Rectal smooth muscle tissue (tissue), 1 donor: ENCODE results near the gene KPNA1.

Experiments
- H3K27ac ChIP-seq: one replicate; pipeline ENCODE4 v1.7.0; 2013; ENCODE audit warnings: low read depth, low read length, inconsistent platforms
- H3K27me3 ChIP-seq: one replicate; pipeline ENCODE4 v1.7.0; 2013; ENCODE audit warnings: low read length; ENCODE audit not compliant: control insufficient read depth, insufficient read depth
- H3K36me3 ChIP-seq: one replicate; pipeline ENCODE4 v1.7.0; 2013; ENCODE audit warnings: low read length; ENCODE audit not compliant: control insufficient read depth, insufficient read depth
- H3K4me1 ChIP-seq: one replicate; pipeline ENCODE4 v1.7.0; 2013; ENCODE audit warnings: low read length; ENCODE audit not compliant: control insufficient read depth, insufficient read depth
- H3K4me3 ChIP-seq: one replicate; pipeline ENCODE4 v1.7.0; 2013; ENCODE audit warnings: low read length
- H3K9ac ChIP-seq: one replicate; pipeline ENCODE4 v1.7.0; 2013; ENCODE audit warnings: low read length

Gene KPNA1

GRCh38 chr3:122421101-122421500 lies 93.6 kb downstream of the KPNA1 start:
- Histone ChIP-seq H3K4me3 (no peak overlapping the region), H3K4me1 (no peaks in the 10 kb centered on the region), H3K36me3 (peaks cover 7% of the 10 kb centered on the region), H3K9ac (no peak overlapping the region), H3K27ac (no peak overlapping the region), H3K27me3 (no peaks in the 10 kb centered on the region)

DNA sequence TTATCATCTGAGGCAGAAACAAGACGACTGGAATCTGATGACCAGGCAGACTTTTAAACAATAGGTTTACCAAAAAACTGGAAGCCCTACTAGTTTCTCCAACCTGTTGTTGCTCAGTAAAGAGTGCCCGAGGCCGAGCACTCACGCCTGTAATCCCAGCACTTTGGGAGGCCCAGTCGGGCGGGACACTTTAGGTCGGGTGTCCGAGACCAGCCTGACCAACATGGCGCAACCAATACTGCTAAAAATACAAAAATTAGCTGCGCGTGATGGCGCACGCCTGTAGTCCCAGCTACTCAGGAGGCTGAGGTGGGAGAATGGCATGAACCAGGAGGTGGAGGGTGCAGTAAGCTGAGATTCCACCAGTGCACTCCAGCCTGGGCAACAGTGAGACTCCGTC lies 97.8 kb downstream of the KPNA1 start:
- no peaks in the 10 kb centered on the region for H3K36me3 ChIP-seq
- H3K27ac ChIP-seq, result no peak overlapping the region
- H3K4me1 ChIP-seq, result peaks cover 5% of the 10 kb centered on the region
- H3K27me3 ChIP-seq, result no peaks in the 10 kb centered on the region
- H3K9ac ChIP-seq, result no peak overlapping the region
- H3K4me3 ChIP-seq, result peak overlapping the region; percentile 97

DNA sequence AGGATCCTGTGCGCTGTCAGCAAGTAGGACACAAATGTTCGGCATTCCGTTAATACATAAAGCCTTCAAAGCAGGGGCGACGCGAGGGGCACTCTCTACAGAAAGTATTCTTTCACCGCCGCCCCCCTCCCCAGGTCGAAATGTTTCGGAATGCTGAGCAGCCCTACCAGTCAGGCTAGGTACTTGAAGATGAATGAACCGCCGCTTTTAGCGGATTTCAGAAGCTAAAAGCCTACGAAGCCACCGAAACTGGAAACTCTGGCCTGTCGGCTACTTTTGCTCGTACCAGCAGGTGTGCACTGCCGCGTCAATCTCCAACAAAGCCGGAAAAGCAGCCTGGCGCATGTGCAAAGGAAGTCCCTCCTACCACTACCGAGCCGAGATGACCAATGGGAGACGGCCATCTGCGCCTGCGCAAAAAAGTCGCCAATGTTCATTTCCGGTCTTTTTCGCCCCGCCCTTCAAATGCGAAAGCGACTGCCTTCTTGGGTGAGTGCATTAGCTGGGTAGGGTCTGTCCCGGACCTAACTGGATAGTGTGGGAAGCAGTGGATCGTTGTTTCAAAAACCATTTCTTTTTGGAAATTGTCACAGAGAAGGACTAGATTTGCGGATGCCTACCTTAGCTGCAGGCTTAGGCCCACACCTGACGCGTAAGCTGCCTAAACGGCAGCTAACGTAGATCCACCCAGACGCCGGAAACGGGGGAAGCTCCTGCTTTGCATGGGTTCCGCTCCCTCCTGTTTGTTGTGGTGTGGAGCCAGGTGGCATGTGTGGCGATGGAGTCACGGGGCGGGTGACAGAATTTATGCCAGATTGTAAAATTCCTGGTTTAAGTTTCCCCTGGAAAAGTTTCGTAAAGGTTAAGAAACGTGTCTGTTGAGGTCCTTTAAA lies 98.7 kb downstream of the KPNA1 start, which contains the start of gene WDR5B:
WDR5B (minus strand) TSS at position 301 of the 893 bp plus-strand sequence. CDS start 534 bp downstream, outside the sequence.
- Histone ChIP-seq H3K9ac (peak within 1 kb of the TSS; percentile 88), H3K4me3 (peak within 1 kb of the TSS; percentile 97), H3K27me3 (no peaks in the 10 kb centered on the region), H3K36me3 (no peaks in the 10 kb centered on the region), H3K4me1 (peaks cover 5% of the 10 kb centered on the region), H3K27ac (peak within 1 kb of the TSS; percentile 93)

DNA sequence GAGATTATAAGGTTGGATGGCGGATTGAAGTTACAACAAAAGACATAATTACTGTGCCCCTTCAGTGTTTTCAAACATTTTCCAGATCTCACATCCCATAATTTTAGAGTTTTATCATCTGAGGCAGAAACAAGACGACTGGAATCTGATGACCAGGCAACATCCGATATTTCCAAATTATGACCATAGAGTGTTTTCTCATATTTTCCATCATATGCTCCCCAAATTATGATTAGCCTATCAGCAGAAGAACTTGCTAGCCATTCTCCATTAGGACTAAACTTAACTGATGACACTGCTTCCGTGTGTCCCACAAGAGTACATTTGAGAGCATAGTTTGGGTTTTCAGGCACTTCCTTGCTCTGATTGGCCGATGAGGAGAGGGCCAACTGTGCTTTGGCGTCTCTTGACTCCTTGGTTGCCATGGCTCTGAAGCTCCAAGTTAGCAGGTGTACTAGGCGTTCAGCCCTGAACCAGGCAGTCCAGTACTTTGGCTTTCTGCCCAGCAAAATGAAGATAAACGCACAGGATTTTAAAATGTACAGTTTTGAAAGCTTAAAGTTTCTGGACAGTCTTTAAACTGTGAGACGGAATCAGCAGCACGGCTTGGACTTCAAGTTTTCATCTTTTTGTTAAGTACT lies 99.5 kb downstream of the KPNA1 start:
- Histone ChIP-seq H3K4me3 (peak overlapping the region; percentile 97), H3K4me1 (peaks cover 5% of the 10 kb centered on the region), H3K27ac (peak overlapping the region; percentile 93), H3K36me3 (peaks cover under 1% of the 10 kb centered on the region), H3K9ac (peak overlapping the region; percentile 66), H3K27me3 (no peaks in the 10 kb centered on the region)

DNA sequence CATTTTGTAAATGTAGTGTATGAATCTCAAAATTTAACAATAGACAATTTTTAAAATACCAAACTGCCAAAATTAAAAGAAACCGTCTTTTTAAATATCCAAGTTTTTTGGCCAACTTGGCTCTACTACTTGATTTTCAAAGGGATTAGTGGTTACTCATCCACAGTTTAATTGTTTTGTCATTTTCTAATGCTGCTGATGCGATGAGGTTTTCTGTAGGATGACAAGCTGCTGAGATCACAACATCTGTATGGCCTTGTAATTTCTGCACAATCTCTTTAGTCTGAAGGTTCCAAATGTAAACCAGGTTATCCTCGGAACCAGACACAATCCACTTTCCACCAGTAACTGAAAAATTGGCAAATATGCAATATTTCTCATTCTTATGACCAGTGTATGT lies 100.3 kb downstream of the KPNA1 start:
- Histone ChIP-seq H3K4me3 (no peak overlapping the region), H3K27ac (no peak overlapping the region), H3K27me3 (no peaks in the 10 kb centered on the region), H3K36me3 (peaks cover 3% of the 10 kb centered on the region), H3K4me1 (peaks cover 5% of the 10 kb centered on the region), H3K9ac (no peak overlapping the region)

GRCh38 chr3:122410639-122411038 lies 104.1 kb downstream of the KPNA1 start:
- no peak overlapping the region for H3K9ac ChIP-seq
- H3K27ac ChIP-seq, result no peak overlapping the region

GRCh38 chr3:122410111-122410510 lies 104.6 kb downstream of the KPNA1 start:
- Histone ChIP-seq H3K4me3 (no peak overlapping the region), H3K36me3 (peaks cover 23% of the 10 kb centered on the region), H3K27me3 (no peaks in the 10 kb centered on the region), H3K4me1 (peaks cover under 1% of the 10 kb centered on the region), H3K9ac (no peak overlapping the region), H3K27ac (no peak overlapping the region)

More at GRCh38 chr3:122410639-122411038, 104.1 kb downstream of the KPNA1 start:
- Histone ChIP-seq H3K27me3 (no peaks in the 10 kb centered on the region), H3K4me1 (peaks cover 5% of the 10 kb centered on the region), H3K4me3 (no peak overlapping the region), H3K36me3 (peaks cover 23% of the 10 kb centered on the region)

- Histone ChIP-seq H3K27ac (no peak overlapping the region), H3K27me3 (no peaks in the 10 kb centered on the region), H3K4me3 (no peak overlapping the region), H3K9ac (no peak overlapping the region), H3K36me3 (peaks cover 23% of the 10 kb centered on the region), H3K4me1 (no peaks in the 10 kb centered on the region)
These were observed 105.3 kb downstream of the KPNA1 start for GRCh38 chr3:122409446-122409845.

DNA sequence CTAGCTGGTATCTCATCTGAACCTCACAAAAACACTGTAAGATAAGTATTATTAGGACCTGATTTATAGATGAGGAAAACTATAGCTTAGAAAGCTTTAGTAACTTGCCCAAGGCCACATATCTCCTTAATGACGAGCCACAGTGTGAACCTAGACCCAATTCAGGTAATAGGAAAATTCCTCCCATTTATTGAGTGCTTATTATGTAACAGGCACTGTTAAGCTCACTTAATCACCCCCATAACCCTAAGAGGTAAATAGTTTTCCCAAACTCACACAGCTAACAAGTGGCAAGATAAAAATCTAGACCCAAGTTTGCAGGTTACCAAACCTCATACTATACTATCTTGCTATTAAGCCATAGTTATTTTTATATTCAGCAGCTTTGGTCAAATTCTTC lies 106.8 kb downstream of the KPNA1 start:
- no peak overlapping the region for H3K9ac ChIP-seq
- no peaks in the 10 kb centered on the region for H3K27me3 ChIP-seq
- no peak overlapping the region for H3K27ac ChIP-seq

DNA sequence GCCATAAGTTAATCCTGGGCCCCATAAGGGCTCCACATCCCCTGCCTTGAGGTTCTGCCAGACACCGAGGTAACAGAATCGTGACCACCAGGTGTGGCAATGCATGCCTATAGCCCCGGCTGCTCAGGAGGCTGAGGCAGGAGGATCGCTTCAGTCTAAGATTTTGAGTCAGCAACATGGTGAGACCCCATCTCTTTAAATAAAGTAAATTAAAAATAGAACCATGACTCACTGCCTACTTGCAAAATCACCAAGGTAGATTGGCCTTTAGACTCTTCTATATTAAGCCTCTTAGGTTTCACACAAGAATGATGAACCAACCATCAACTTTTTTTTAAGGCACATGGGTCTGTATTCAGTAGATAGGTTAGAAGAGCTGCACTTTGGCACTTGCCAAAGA lies 108.5 kb downstream of the KPNA1 start:
- H3K36me3 ChIP-seq, result peaks cover 33% of the 10 kb centered on the region
- H3K4me3 ChIP-seq, result no peak overlapping the region
- H3K27ac ChIP-seq, result no peak overlapping the region
- H3K4me1 ChIP-seq, result no peaks in the 10 kb centered on the region
- H3K27me3 ChIP-seq, result no peaks in the 10 kb centered on the region
- H3K9ac ChIP-seq, result no peak overlapping the region

More for the DNA sequence above, 106.8 kb downstream of the KPNA1 start:
- H3K36me3 ChIP-seq, result peaks cover 31% of the 10 kb centered on the region
- H3K4me1 ChIP-seq, result no peaks in the 10 kb centered on the region
- H3K4me3 ChIP-seq, result no peak overlapping the region

DNA sequence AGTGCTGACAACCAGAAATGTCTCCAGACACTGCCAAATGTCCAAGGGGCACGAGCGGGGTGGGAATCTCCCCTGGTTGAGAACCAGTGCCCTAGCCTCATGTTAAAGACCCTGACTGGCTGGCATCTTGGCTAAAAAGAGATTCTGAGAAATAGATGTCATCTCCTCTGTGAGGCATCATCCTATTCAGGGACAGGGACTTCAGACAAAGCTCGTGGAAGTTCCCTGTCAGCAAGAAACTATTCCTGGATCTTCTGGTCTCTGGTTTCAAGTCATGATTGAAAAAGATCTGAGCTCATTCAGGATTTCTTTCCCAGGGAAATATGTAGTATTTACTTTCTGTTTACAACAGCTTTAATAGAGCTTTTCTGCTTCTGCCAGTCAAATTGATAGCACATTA lies 109.7 kb downstream of the KPNA1 start:
- peaks cover 31% of the 10 kb centered on the region for H3K36me3 ChIP-seq
- H3K9ac ChIP-seq, result no peak overlapping the region
- H3K27ac ChIP-seq, result no peak overlapping the region
- no peaks in the 10 kb centered on the region for H3K4me1 ChIP-seq
- no peak overlapping the region for H3K4me3 ChIP-seq
- H3K27me3 ChIP-seq, result no peaks in the 10 kb centered on the region

- Histone ChIP-seq H3K4me1 (no peaks in the 10 kb centered on the region), H3K4me3 (no peak overlapping the region), H3K27ac (no peak overlapping the region), H3K36me3 (peaks cover 25% of the 10 kb centered on the region), H3K27me3 (no peaks in the 10 kb centered on the region), H3K9ac (no peak overlapping the region)
These were observed 111.2 kb downstream of the KPNA1 start for GRCh38 chr3:122403489-122403888.
